Gastrocnemius medialis (tissue), 4 donors: Measurements from ENCODE around the gene PLCB2.

Experiments used
- POLR2A ChIP-seq, 2 donors: fragments of 450-650 bp; IDR thresholded peaks; one replicate each; pipeline ENCODE4 v1.6.1; 2017; ENCODE audit warnings: antibody characterized with exemption in 2 of 2, mild to moderate bottlenecking in 2 of 2, moderate library complexity in 2 of 2
- TF ChIP-seq, protein P1 (sequence below), 5 experiments: fragments of 450-650 bp in 3 of 5; fragments of 200-600 bp in 2 of 5; sonication (generic) in 2 of 5; IDR thresholded peaks in 4 of 5; conservative IDR thresholded peaks in 1 of 5; 1 replicate in 4 of 5; 2 replicates in 1 of 5; pipeline ENCODE4 v1.5.1; 2016 to 2019; ENCODE audit warnings: antibody characterized with exemption in 5 of 5, mild to moderate bottlenecking in 3 of 5, moderate library complexity in 3 of 5

DNA sequence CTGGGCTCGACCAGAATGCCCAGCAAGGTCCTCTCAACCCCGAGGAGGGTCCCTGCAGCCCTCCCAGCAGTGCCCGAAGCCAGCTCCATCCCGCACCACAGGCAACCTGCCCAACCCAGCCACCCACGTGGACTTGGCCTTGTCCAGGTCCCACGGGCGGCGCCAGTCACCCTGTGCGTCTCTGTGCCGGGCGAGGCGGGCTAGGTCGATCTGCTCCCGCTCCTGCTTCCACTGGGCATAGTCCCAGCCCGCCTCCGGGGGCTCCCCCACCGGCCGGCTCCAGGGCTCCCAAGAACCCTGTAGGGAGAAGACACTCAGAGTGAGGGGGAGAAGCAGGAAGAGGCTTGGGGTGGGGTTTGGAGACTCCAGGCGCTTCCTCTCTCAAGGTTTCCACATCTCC, 29.9 kb upstream of the PLCB2 start:
- TF ChIP-seq, protein P1, sequence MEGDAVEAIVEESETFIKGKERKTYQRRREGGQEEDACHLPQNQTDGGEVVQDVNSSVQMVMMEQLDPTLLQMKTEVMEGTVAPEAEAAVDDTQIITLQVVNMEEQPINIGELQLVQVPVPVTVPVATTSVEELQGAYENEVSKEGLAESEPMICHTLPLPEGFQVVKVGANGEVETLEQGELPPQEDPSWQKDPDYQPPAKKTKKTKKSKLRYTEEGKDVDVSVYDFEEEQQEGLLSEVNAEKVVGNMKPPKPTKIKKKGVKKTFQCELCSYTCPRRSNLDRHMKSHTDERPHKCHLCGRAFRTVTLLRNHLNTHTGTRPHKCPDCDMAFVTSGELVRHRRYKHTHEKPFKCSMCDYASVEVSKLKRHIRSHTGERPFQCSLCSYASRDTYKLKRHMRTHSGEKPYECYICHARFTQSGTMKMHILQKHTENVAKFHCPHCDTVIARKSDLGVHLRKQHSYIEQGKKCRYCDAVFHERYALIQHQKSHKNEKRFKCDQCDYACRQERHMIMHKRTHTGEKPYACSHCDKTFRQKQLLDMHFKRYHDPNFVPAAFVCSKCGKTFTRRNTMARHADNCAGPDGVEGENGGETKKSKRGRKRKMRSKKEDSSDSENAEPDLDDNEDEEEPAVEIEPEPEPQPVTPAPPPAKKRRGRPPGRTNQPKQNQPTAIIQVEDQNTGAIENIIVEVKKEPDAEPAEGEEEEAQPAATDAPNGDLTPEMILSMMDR (IDR thresholded peaks at IDR 0.05 in 4 of 5, conservative IDR thresholded peaks at IDR 0.05 in 1 of 5) = no peak
- no peak for TF ChIP-seq POLR2A (IDR thresholded peaks at IDR 0.05)
